Stomach smooth muscle (tissue), 2 donors: ENCODE data around the gene AGPAT2.

Experiments
- H3K27ac ChIP-seq: one replicate; pipeline ENCODE4 v1.7.0; 2013; ENCODE audit warnings: mild to moderate bottlenecking, low read length, inconsistent platforms
- H3K27me3 ChIP-seq, 2 donors: one replicate each; pipeline ENCODE4 v1.7.0; 2013; ENCODE audit warnings: low read length in 2 of 2; ENCODE audit not compliant: insufficient read depth in 2 of 2, control insufficient read depth in 1 of 2
- H3K36me3 ChIP-seq, 2 donors: one replicate each; pipeline ENCODE4 v1.7.0; 2013; ENCODE audit warnings: low read length in 2 of 2; ENCODE audit not compliant: control insufficient read depth in 2 of 2, insufficient read depth in 2 of 2
- H3K4me1 ChIP-seq: one replicate; pipeline ENCODE4 v1.7.0; 2013; ENCODE audit warnings: low read length; ENCODE audit not compliant: control insufficient read depth, insufficient read depth
- H3K4me3 ChIP-seq, 2 donors: one replicate each; pipeline ENCODE4 v1.7.0; 2013; ENCODE audit warnings: low read length in 2 of 2
- H3K9ac ChIP-seq, 2 donors: one replicate each; pipeline ENCODE4 v1.7.0; 2013; ENCODE audit warnings: low read length in 2 of 2, mild to moderate bottlenecking in 1 of 2
- H3K9me3 ChIP-seq, 2 donors: one replicate each; pipeline ENCODE4 v1.7.0; 2013; ENCODE audit warnings: low read length in 2 of 2; ENCODE audit not compliant: control insufficient read depth in 2 of 2
- donor health status: healthy.
- donor health status: Pancreatic carcinoma.

Gene AGPAT2

GRCh38 chr9:136658849-136659535, 28.3 kb downstream of the AGPAT2 start:
- H3K4me3 ChIP-seq = no peak overlapping the region
- peaks cover 18 to 23% of the 10 kb centered on the region in 2 donors for H3K27me3 ChIP-seq
- H3K9ac ChIP-seq = peak overlapping the region in 1 of 2 donors; percentile 15
- H3K27ac ChIP-seq = no peak overlapping the region
- no peaks in the 10 kb centered on the region for H3K36me3 ChIP-seq
- H3K4me1 ChIP-seq = peaks cover 5% of the 10 kb centered on the region
- H3K9me3 ChIP-seq = no peaks in the 10 kb centered on the region

- H3K4me1 ChIP-seq = peaks cover 5% of the 10 kb centered on the region
These were observed 29.0 kb downstream of the AGPAT2 start for GRCh38 chr9:136657974-136658848.

GRCh38 chr9:136656795-136657611, 30.3 kb downstream of the AGPAT2 start:
- Histone ChIP-seq H3K9ac (no peak overlapping the region), H3K4me1 (peaks cover 5% of the 10 kb centered on the region), H3K4me3 (peak overlapping the region in 1 of 2 donors; percentile 29), H3K36me3 (no peaks in the 10 kb centered on the region), H3K27me3 (peaks cover 16 to 18% of the 10 kb centered on the region in 2 donors), H3K27ac (peak overlapping the region; percentile 41), H3K9me3 (no peaks in the 10 kb centered on the region)

More at GRCh38 chr9:136657974-136658848, 29.0 kb downstream of the AGPAT2 start:
- Histone ChIP-seq H3K27me3 (peaks cover 16 to 22% of the 10 kb centered on the region in 2 donors), H3K36me3 (no peaks in the 10 kb centered on the region), H3K27ac (no peak overlapping the region), H3K9ac (no peak overlapping the region), H3K9me3 (no peaks in the 10 kb centered on the region), H3K4me3 (peak overlapping the region in 1 of 2 donors; percentile 29)

- peaks cover 5% of the 10 kb centered on the region for H3K4me1 ChIP-seq
- no peak overlapping the region for H3K9ac ChIP-seq
- H3K36me3 ChIP-seq = no peaks in the 10 kb centered on the region
- peaks cover 16% of the 10 kb centered on the region in 2 donors for H3K27me3 ChIP-seq
- H3K9me3 ChIP-seq = no peaks in the 10 kb centered on the region
- peak overlapping the region in 1 of 2 donors; percentile 29 for H3K4me3 ChIP-seq
- H3K27ac ChIP-seq = peak overlapping the region; percentile 41
These were observed 31.0 kb downstream of the AGPAT2 start for GRCh38 chr9:136656183-136656738.

- Histone ChIP-seq H3K27ac (no peak overlapping the region), H3K9ac (no peak overlapping the region), H3K36me3 (no peaks in the 10 kb centered on the region), H3K4me1 (peaks cover 5% of the 10 kb centered on the region), H3K9me3 (no peaks in the 10 kb centered on the region), H3K27me3 (peaks cover 15 to 16% of the 10 kb centered on the region in 2 donors), H3K4me3 (peak overlapping the region in 1 of 2 donors; percentile 29)
These were observed 31.6 kb downstream of the AGPAT2 start for GRCh38 chr9:136655536-136656182.

GRCh38 chr9:136654820-136655535, 32.3 kb downstream of the AGPAT2 start:
- Histone ChIP-seq H3K36me3 (no peaks in the 10 kb centered on the region), H3K9me3 (no peaks in the 10 kb centered on the region), H3K27me3 (peaks cover 14 to 16% of the 10 kb centered on the region in 2 donors), H3K4me3 (no peak overlapping the region), H3K9ac (no peak overlapping the region), H3K27ac (no peak overlapping the region), H3K4me1 (peaks cover 5% of the 10 kb centered on the region)

GRCh38 chr9:136653323-136654079, 33.8 kb downstream of the AGPAT2 start:
- Histone ChIP-seq H3K9ac (no peak overlapping the region), H3K9me3 (no peaks in the 10 kb centered on the region), H3K27me3 (peaks cover 13% of the 10 kb centered on the region in 2 donors), H3K4me3 (no peak overlapping the region), H3K27ac (no peak overlapping the region), H3K36me3 (no peaks in the 10 kb centered on the region), H3K4me1 (peaks cover 5% of the 10 kb centered on the region)

GRCh38 chr9:136651860-136652259, 35.4 kb downstream of the AGPAT2 start:
- Histone ChIP-seq H3K4me3 (no peak overlapping the region), H3K36me3 (no peaks in the 10 kb centered on the region), H3K4me1 (peaks cover 5% of the 10 kb centered on the region), H3K9me3 (no peaks in the 10 kb centered on the region), H3K27me3 (peaks cover 3 to 4% of the 10 kb centered on the region in 2 donors), H3K9ac (no peak overlapping the region), H3K27ac (no peak overlapping the region)

GRCh38 chr9:136650648-136651047, 36.6 kb downstream of the AGPAT2 start:
- Histone ChIP-seq H3K4me1 (peaks cover 9% of the 10 kb centered on the region), H3K9me3 (no peaks in the 10 kb centered on the region), H3K9ac (no peak overlapping the region), H3K36me3 (no peaks in the 10 kb centered on the region), H3K4me3 (no peak overlapping the region), H3K27ac (no peak overlapping the region), H3K27me3 (peaks cover 6 to 12% of the 10 kb centered on the region in 2 donors)
